GM19240 (cell line): ENCODE measurements around the gene SETD5.
A peak's percentile ranks its signal among the peaks of the same experiment; 100 is the strongest.
"Not testable (repeated sequence)": the region's sequence is repeated elsewhere in the genome, so short reads cannot be mapped to it uniquely, and the experiment has no call there.

Experiments
- DNase-seq: peaks from one replicate; pipeline ENCODE4 v3.0.0; 2011; ENCODE audit warnings: low spot score; ENCODE audit not compliant: insufficient read length

The SETD5 gene

GRCh38 chr3:9455596-9456131 is 58.2 kb downstream of the SETD5 start:
- DNase-seq, result no peak

GRCh38 chr3:9467451-9467850 is 70.0 kb downstream of the SETD5 start:
- no peak for DNase-seq

- DNase-seq, result no peak
Observed at GRCh38 chr3:9468460-9468859, 71.0 kb downstream of the SETD5 start.

GRCh38 chr3:9469986-9470385 is 72.6 kb downstream of the SETD5 start:
- no peak for DNase-seq

DNA sequence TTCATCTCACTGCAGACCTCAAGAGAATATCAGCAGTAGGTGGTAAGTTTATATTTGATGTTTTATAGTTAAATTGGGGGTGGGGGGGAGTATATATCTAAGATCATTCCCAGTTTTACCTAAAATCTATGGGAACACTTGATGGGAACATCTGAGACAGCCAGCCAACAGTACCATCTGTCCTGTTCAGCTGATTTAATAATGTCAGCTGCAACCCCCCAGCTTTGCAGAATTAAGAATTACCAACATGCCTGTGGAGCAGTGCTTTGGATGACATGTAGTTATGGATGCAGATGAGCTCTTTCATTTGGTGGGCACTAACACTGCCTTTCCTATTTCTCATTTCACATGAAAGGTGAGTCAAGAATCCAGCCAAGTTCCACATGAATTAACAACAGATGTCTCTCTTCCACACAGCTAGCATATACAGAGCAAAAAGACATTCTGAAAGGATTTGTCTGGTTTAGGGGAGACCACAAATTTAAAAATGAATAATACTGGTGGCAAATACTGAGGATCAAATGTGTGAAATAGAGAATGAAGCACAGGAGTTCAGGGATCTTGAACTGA is 76.2 kb downstream of the SETD5 start:
- DNase-seq, result no peak

DNA sequence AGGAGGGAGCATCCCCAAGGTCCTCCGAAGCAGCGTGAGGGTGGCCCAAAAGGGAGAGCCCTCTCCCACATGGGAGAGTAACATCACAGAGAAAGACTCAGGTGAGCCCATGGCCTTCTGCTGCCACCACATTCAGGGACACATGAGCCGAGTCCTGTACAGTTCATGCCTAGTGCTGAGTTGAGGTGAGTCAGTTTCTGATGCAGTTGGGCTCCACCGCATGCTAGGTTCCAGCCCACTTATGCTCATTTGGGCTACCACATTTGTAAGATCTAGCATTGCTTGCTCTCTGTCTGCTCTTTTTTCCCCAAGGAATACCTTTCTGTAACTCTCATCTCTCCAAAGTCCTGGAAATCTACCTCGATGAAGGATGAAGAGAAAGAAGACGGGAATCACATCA is 77.1 kb downstream of the SETD5 start:
- no peak for DNase-seq

- no peak for DNase-seq
Observed at GRCh38 chr3:9476935-9477334, 79.5 kb downstream of the SETD5 start.

DNA sequence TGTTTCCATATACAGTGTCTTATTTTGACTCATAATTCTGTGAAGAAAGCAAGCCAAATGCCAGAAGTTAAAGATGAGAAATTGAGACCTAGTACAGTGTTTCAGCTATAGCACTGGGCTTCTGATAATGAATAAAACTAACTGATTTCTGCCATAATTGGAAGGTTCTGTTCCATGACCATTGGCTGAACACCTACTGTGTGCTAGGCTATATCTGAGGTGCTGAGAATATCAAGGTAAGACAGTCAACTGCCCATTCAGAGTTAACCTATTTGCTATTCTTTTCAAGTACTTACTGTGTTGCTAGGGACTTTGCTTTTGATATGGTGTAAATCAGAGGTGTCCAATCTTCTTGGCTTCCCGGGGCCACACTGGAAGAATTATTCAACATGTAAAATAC is 82.8 kb downstream of the SETD5 start:
- no peak for DNase-seq

- DNase-seq, result no peak
Observed at GRCh38 chr3:9485248-9485647, 87.8 kb downstream of the SETD5 start.

- DNase-seq, result no peak
Observed at GRCh38 chr3:9491506-9491905, 94.1 kb downstream of the SETD5 start.

DNA sequence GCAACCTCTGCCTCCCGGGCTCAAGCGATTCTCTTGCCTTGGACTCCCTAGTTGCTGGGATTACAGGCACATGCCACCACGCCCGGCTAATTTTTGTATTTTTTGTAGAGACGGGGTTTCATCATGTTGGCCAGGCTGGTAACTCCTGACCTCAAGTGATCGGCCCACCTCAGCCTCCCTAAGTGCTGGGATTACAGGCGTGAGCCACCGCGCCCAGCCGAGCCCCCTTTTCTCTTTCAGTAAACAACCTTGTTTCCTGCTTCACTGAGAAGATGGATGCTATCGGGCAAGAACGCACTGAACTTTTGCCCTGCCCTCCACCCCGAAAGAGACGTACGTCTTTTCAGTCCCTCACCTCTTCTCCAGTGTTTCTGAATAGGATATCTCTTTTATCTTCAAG is 96.6 kb downstream of the SETD5 start:
- not testable (repeated sequence) for DNase-seq

DNA sequence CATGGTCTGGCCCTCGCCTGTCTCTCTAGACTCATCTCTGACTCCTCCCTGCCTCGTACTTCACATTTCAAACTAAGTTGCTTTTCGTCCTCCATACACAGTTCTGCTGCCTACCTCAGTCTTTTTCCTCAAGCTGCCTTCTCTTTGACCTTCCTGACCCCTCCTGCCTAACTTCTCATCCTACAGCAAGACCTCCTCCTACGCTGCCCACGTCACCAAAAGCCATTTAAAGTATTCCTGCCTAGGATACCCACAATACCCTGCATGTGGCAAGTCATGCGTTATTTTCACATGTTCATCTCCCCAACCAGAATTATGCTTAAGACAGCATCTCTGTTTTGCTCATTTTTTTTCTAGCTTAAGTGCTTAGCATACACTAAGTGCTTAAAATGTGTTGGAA is 99.5 kb downstream of the SETD5 start:
- DNase-seq, result no peak

- no peak for DNase-seq
Observed at GRCh38 chr3:9497821-9498565, 100.6 kb downstream of the SETD5 start.

- no peak for DNase-seq
Observed at GRCh38 chr3:9498781-9499180, 101.4 kb downstream of the SETD5 start.

DNA sequence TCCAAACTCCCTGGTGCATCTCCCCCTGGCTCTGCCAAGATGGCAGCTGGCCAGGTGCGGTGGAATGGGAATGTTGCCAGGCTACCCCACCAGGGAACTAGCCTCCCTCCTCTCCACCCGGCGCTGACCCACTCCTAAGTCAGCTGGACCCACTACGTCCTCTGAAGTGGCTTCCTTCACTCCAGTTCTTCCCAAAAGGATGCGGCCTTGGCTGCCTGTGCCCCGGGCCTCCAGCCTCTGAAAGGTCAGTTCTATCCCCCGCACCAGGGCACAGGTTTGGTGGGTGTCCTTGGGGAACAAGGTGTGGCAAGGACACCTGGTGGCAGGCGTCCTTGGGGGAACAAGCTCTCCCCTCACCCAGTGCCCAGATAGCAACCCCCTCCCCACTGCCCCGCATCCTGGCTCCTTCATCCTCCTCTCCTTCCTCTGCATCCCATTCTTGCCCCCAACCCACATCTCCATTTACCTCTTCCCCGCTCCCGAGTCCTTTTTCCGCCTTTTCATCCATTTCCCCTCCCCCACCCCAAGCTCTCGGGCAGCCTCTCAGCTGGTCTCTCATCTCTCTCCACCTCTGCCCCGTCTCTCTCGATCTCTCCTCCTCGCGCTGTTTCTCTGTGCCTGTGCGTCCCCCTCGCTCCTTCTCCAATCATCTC is 102.2 kb downstream of the SETD5 start:
- no peak for DNase-seq

DNA sequence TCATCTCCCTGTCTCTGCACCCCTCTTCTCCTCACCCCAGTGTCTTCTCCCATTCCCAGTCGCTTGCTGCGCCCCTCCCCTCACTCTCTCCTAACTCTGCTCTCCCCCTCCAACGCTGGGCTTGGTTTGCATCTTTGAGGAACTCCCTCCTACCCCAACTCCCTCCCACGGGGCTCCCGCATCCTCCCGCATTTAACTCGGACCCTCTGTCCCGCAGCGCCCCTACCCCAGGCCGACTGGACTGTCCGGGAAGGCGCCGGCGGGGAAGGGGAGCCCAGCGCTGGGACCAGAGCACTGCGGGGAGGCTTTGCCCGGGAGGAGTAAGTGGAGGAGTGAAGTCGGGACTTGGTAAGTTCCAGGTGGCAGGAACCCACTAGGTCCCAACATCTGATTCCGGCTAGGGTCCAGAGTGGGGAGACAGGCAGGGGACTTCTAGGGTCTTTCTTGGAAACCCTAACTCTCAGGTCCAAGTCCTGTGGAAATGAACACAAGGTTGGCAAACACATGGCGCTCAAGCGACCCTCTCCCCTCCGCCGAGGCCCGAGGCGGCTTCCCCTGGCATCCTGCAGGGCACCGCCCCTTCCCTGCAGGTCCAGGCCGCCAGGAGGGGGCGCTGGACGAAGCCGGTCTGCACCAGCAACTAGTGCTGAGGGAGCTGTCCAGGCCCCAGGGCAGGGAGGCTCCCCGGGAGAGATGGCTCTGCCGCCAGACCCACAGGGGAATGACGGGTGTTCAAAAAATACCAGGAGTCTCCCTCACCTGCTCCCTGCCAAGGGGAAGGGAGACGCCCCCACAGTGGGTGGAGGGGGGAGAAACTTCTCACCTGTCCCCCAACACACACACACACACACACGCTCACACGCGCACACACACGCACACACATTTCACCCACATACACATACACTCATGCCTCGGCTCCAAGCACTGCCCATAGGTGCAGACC is 103.0 kb downstream of the SETD5 start:
- DNase-seq, result peak; percentile 60

DNA sequence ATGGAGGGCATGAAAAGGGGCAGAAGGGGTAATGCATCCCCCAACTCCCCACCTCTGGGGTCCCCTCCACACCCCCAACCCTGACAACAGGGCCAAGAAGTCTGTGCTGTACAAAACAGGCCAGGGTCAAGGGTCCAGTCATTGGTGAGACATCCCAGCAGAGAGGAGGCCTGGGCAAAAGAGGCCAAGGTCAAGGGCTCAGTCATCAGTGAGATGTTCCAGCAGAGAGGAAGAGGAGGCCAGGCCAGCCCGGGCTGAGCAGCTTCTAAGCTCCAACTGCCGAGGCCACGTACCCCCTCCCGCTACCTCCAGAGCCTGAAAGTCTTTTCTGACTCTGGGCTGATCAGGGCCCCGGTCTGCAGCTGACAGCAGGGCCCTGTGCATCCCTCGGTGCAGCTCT is 103.8 kb downstream of the SETD5 start:
- no peak for DNase-seq

DNA sequence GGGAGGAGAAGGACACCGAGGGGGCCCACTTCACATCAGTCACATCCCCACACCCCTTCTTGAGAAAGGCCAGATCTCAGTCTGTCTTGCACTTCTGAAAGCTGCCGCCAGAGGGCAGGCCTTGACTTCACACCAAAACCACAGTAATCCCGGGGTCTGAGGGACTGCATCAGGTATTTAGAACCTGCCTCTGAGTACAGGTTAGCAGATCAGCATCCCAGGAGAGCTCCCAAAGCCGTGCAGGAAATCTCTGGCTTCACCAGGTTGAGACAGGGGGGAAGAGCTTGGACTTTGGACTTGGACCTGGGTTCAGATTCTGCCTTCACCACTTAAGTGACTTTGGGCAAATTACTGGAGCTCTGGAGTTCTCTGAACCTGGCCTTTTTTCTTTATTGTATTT is 105.9 kb downstream of the SETD5 start:
- DNase-seq, result peak; percentile 44

- DNase-seq, result no peak
Observed at GRCh38 chr3:9507586-9508578, 110.5 kb downstream of the SETD5 start.

DNA sequence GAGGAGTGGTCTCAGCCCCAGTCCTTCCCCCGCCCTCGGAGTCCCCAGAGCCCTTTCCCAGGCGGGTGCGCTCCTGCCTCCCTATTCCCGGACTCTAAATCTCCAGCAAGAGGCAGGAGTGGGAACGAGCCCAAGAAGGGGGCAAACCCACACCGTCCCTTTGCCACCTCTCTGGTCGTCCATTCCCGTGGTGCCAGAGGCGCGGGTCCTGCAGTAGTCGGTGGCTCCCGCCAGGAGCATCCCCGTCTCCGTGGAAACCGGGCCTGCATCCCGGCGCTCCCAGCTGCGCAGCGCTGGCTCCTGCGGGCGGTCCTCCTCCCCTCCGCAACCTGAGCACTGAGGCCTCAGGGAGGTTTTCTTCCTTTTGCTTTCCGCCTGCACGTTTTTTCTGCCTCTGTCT is 111.4 kb downstream of the SETD5 start:
- no peak for DNase-seq
